GM23338 (cell line): Measurements from ENCODE around the gene MCRIP1. TPM values are rescaled to one million over a fixed set of nuclear protein-coding genes. Genes with fewer than 3 reads are reported as not detected.

ENCODE experiments used
- ATAC-seq: fragments of 200-7000 bp; cut with Tn5 transposase; 3 replicates; pipeline ENCODE4 v1.9.1; 2020
- DNase-seq: peaks from one replicate; pipeline ENCODE4 v3.0.0-alpha.2; 2015; ENCODE audit warnings: low spot score
- H2AFZ ChIP-seq: fragments of 200-600 bp; sonication (generic); 2 replicates; pipeline ENCODE4 v1.8.0; 2016; ENCODE audit warnings: antibody characterized with exemption, mild to moderate bottlenecking, moderate library complexity
- H3F3A ChIP-seq: fragments of 200-600 bp; sonication (generic); replicated peaks from 2 replicates; pipeline ENCODE4 v1.8.0; 2017; ENCODE audit warnings: antibody characterized with exemption, mixed run types, low read depth
- H3K27ac ChIP-seq: fragments of 200-600 bp; sonication (generic); 2 replicates; pipeline ENCODE4 v1.6.1; 2016; ENCODE audit warnings: low read depth
- H3K27me3 ChIP-seq: fragments of 200-600 bp; sonication (generic); 2 replicates; pipeline ENCODE4 v1.8.0; 2016; ENCODE audit warnings: mild to moderate bottlenecking, mixed run types, moderate library complexity; ENCODE audit not compliant: insufficient read depth
- H3K36me3 ChIP-seq: fragments of 200-600 bp; sonication (generic); 2 replicates; pipeline ENCODE4 v1.8.0; 2016; ENCODE audit warnings: mild to moderate bottlenecking; ENCODE audit not compliant: insufficient read depth
- H3K4me1 ChIP-seq: fragments of 200-600 bp; sonication (generic); 2 replicates; pipeline ENCODE4 v1.8.0; 2016; ENCODE audit warnings: mild to moderate bottlenecking, moderate library complexity; ENCODE audit not compliant: insufficient read depth
- H3K4me2 ChIP-seq: fragments of 200-600 bp; sonication (generic); 2 replicates; pipeline ENCODE4 v1.7.1; 2017; ENCODE audit warnings: mixed run types
- H3K4me3 ChIP-seq: fragments of 200-600 bp; sonication (generic); 2 replicates; pipeline ENCODE4 v1.6.1; 2016; ENCODE audit warnings: mixed run types
- H3K79me2 ChIP-seq: fragments of 200-600 bp; sonication (generic); replicated peaks from 2 replicates; pipeline ENCODE4 v1.8.0; 2017; ENCODE audit warnings: mild to moderate bottlenecking; ENCODE audit not compliant: insufficient read depth
- H3K9me2 ChIP-seq: fragments of 200-600 bp; sonication (generic); 2 replicates; pipeline ENCODE4 v1.8.0; 2017; ENCODE audit not compliant: insufficient read depth
- H4K20me1 ChIP-seq: fragments of 200-600 bp; sonication (generic); replicated peaks from 2 replicates; pipeline ENCODE4 v1.8.0; 2017; ENCODE audit warnings: mild to moderate bottlenecking; ENCODE audit not compliant: insufficient read depth
- H3K27ac Mint-ChIP-seq: 2 replicates; pipeline ENCODE4 v1.8.0; 2020; ENCODE audit warnings: inconsistent platforms, mild to moderate bottlenecking, moderate library complexity, mixed read lengths
- H3K27me3 Mint-ChIP-seq: 3 replicates; pipeline ENCODE4 v1.8.0; 2022; ENCODE audit warnings: low read depth, mild to moderate bottlenecking, moderate library complexity, mixed read lengths, inconsistent platforms; ENCODE audit not compliant: insufficient read depth, poor library complexity
- H3K36me3 Mint-ChIP-seq: 3 replicates; pipeline ENCODE4 v1.8.0; 2021; ENCODE audit warnings: low read depth, mild to moderate bottlenecking, inconsistent platforms, moderate library complexity, mixed read lengths
- H3K4me1 Mint-ChIP-seq: 3 replicates; pipeline ENCODE4 v1.8.0; 2020; ENCODE audit warnings: mild to moderate bottlenecking, inconsistent platforms, mixed read lengths
- H3K4me3 Mint-ChIP-seq: 3 replicates; pipeline ENCODE4 v1.8.0; 2021; ENCODE audit warnings: moderate library complexity, mild to moderate bottlenecking, inconsistent platforms, mixed read lengths
- H3K9me3 Mint-ChIP-seq: 3 replicates; pipeline ENCODE4 v1.8.0; 2020; ENCODE audit warnings: moderate library complexity, mild to moderate bottlenecking, inconsistent platforms, mixed read lengths
- CREB1 ChIP-seq: fragments of 250-450 bp; sonication (Bioruptor Pico); IDR thresholded peaks from 2 replicates; pipeline ENCODE4 v1.5.0; 2020; ENCODE audit warnings: low read depth, mild to moderate bottlenecking, moderate library complexity
- CTCF ChIP-seq, 2 experiments: fragments of 200-600 bp in 1 of 2; sonication (generic) in 1 of 2; conservative IDR thresholded peaks; 2 replicates each; pipeline versions ENCODE4 v1.5.1 to v1.6.1; 2016 to 2017; ENCODE audit warnings: antibody characterized with exemption in 2 of 2, low read depth in 2 of 2, mild to moderate bottlenecking in 2 of 2, moderate library complexity in 1 of 2
- ETS1 ChIP-seq: IDR thresholded peaks from 2 replicates; pipeline ENCODE4 v1.6.1; 2016; ENCODE audit warnings: antibody characterized with exemption
- EZH2 ChIP-seq: fragments of 200-600 bp; sonication (generic); IDR thresholded peaks from one replicate; pipeline ENCODE4 v1.8.0; 2017; ENCODE audit warnings: antibody characterized with exemption, mild to moderate bottlenecking, low read depth; ENCODE audit not compliant: unreplicated experiment
- EZH2phosphoT487 ChIP-seq: fragments of 200-600 bp; sonication (generic); IDR thresholded peaks from one replicate; pipeline ENCODE4 v1.8.1; 2018; ENCODE audit warnings: antibody characterized with exemption; ENCODE audit not compliant: unreplicated experiment
- JUNB ChIP-seq: IDR thresholded peaks from one replicate; pipeline ENCODE4 v1.6.1; 2016; ENCODE audit warnings: antibody characterized with exemption; ENCODE audit not compliant: unreplicated experiment
- NANOG ChIP-seq: IDR thresholded peaks from 2 replicates; pipeline ENCODE4 v1.6.1; 2016; ENCODE audit warnings: antibody characterized with exemption, borderline replicate concordance
- POLR2AphosphoS5 ChIP-seq: IDR thresholded peaks from 2 replicates; pipeline ENCODE4 v1.6.1; 2016; ENCODE audit warnings: antibody characterized with exemption, low read depth
- REST ChIP-seq: IDR thresholded peaks from one replicate; pipeline ENCODE4 v1.6.1; 2018; ENCODE audit warnings: antibody characterized with exemption; ENCODE audit not compliant: unreplicated experiment
- STAT1 ChIP-seq: IDR thresholded peaks from one replicate; pipeline ENCODE4 v1.6.1; 2016; ENCODE audit warnings: antibody characterized with exemption; ENCODE audit not compliant: unreplicated experiment
- ZNF114 ChIP-seq: fragments of 250-450 bp; sonication (Bioruptor Pico); IDR thresholded peaks from 2 replicates; pipeline ENCODE4 v1.5.0; 2020; ENCODE audit warnings: mild to moderate bottlenecking, moderate library complexity
- ZNF331 ChIP-seq: fragments of 250-450 bp; sonication (Bioruptor Pico); IDR thresholded peaks from 2 replicates; pipeline ENCODE4 v1.5.0; 2020; ENCODE audit warnings: low read depth, mild to moderate bottlenecking, moderate library complexity
- ZNF462 ChIP-seq: fragments of 250-450 bp; sonication (Bioruptor Pico); IDR thresholded peaks from 2 replicates; pipeline ENCODE4 v1.5.0; 2020; ENCODE audit warnings: mild to moderate bottlenecking, moderate library complexity
- polyA plus RNA-seq: library from polyadenylated mRNA; unstranded; fragments of >200 nt; fragmentation: Nextera tagmentation; extraction: Ambion mirVana; gene quantifications from 2 replicates; pipeline ENCODE4 v1.2.1, GENCODE V29; 2016
- total RNA-seq: library from RNA; depleted of rRNA; stranded (reverse); fragments of >200 nt; shearing (Covaris generic); gene quantifications from 2 replicates; pipeline ENCODE4 v1.2.3, GENCODE V29; 2014

MCRIP1 gene
- total and polyA plus RNA-seq, 2 experiments from 2014 or later: 85.2 to 101 TPM

GRCh38 chr17:81845881-81846742, 13.0 kb upstream of the MCRIP1 start:
- TF ChIP-seq ZNF331 (CRISPR knock-in tag) (no peak), POLR2AphosphoS5 (no peak), REST (no peak), ZNF462 (CRISPR knock-in tag) (no peak), CREB1 (CRISPR knock-in tag) (no peak), STAT1 (no peak), ETS1 (no peak), EZH2phosphoT487 (no peak), JUNB (no peak), ZNF114 (CRISPR knock-in tag) (no peak), EZH2 (no peak), CTCF (conservative IDR thresholded peaks at IDR 0.05; ENCODE audit: low read depth in 2 of 2) (no peak), NANOG (no peak)
- H3K27me3 ChIP-seq: no peaks in the 10 kb centered on the region
- DNase-seq: no peak
- Mint-ChIP-seq H3K4me1 (no peaks in the 10 kb centered on the region; the same call in 2 of the 3 replicates), H3K27ac (no peak overlapping the region), H3K36me3 (peaks cover 36% of the 10 kb centered on the region), H3K27me3 (peaks cover 2% of the 10 kb centered on the region), H3K4me3 (no peak overlapping the region), H3K9me3 (no peaks in the 10 kb centered on the region)
- H3K36me3 ChIP-seq: peaks cover 7% of the 10 kb centered on the region; the same call in 1 of the 2 replicates
- no peak overlapping the region for H3K4me2 ChIP-seq
- H3K9me2 ChIP-seq: no peaks in the 10 kb centered on the region
- H3K4me3 ChIP-seq: no peak overlapping the region
- H4K20me1 ChIP-seq: peaks cover 6% of the 10 kb centered on the region; the same call in 1 of the 2 replicates
- H2AFZ ChIP-seq: no peak overlapping the region
- H3K27ac ChIP-seq: no peak overlapping the region
- ATAC-seq: no peak
- no peaks in the 10 kb centered on the region for H3K4me1 ChIP-seq
- peaks cover 8% of the 10 kb centered on the region; the same call in 1 of the 2 replicates for H3F3A ChIP-seq
- H3K79me2 ChIP-seq: no peaks in the 10 kb centered on the region
